ENCODE data around the gene RPS6KA1.
A peak's percentile ranks its signal among the peaks of the same experiment; 100 is the strongest.

The RPS6KA1 gene

GRCh38 chr1:26618561-26618960 lies 89.0 kb downstream of the RPS6KA1 start:
- no peaks in the 10 kb centered on the region for H3K36me3 ChIP-seq
- H3K27me3 ChIP-seq (ENCODE audit: insufficient read depth, low read depth, severe bottlenecking), result no peaks in the 10 kb centered on the region
- DNase-seq, result no peak
- H3K4me3 ChIP-seq (ENCODE audit: low read depth, low read length), result no peak overlapping the region
- no peaks in the 10 kb centered on the region for H3K9me3 ChIP-seq (ENCODE audit: severe bottlenecking)
- H3K27ac ChIP-seq, result 0 out of 2 replicates have a peak overlapping the region, but pooled peaks have one; percentile 16
- no peak for TF ChIP-seq CTCF (IDR thresholded peaks at IDR 0.05; ENCODE audit: low read depth, low read length)
